ENCODE data around the gene TRHDE.

DNA sequence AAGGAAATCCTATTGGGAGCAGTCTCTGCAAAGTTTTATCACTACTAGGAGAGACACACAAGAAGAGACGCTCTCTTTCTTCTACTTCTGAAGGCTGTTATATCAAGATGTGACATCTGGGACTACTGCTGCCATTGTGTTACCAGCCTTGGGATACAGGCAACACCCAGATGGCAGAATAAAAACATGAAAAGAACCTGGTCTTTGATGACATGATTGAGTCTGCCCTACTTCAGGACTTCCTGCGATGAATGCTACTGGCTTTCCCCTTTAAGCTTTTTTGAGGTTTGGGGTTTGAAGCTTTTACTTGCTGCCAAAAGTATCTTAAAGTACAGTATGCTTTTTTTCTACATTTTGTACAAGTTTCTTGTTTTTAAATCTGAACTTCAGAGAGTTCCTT lies 29.2 kb upstream of the TRHDE start:
- TF ChIP-seq, protein P1, sequence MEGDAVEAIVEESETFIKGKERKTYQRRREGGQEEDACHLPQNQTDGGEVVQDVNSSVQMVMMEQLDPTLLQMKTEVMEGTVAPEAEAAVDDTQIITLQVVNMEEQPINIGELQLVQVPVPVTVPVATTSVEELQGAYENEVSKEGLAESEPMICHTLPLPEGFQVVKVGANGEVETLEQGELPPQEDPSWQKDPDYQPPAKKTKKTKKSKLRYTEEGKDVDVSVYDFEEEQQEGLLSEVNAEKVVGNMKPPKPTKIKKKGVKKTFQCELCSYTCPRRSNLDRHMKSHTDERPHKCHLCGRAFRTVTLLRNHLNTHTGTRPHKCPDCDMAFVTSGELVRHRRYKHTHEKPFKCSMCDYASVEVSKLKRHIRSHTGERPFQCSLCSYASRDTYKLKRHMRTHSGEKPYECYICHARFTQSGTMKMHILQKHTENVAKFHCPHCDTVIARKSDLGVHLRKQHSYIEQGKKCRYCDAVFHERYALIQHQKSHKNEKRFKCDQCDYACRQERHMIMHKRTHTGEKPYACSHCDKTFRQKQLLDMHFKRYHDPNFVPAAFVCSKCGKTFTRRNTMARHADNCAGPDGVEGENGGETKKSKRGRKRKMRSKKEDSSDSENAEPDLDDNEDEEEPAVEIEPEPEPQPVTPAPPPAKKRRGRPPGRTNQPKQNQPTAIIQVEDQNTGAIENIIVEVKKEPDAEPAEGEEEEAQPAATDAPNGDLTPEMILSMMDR (IDR thresholded peaks at IDR 0.05), result no peak
- TF ChIP-seq POLR2A (IDR thresholded peaks at IDR 0.05), result no peak
